ENCODE results near the gene IRAK1. TPM values are rescaled to one million over a fixed set of nuclear protein-coding genes. Genes with fewer than 3 reads are reported as not detected.

IRAK1 gene
- total and polyA plus RNA-seq, 11 donors, result 22.0 to 89.3 (median 29.7) TPM

DNA sequence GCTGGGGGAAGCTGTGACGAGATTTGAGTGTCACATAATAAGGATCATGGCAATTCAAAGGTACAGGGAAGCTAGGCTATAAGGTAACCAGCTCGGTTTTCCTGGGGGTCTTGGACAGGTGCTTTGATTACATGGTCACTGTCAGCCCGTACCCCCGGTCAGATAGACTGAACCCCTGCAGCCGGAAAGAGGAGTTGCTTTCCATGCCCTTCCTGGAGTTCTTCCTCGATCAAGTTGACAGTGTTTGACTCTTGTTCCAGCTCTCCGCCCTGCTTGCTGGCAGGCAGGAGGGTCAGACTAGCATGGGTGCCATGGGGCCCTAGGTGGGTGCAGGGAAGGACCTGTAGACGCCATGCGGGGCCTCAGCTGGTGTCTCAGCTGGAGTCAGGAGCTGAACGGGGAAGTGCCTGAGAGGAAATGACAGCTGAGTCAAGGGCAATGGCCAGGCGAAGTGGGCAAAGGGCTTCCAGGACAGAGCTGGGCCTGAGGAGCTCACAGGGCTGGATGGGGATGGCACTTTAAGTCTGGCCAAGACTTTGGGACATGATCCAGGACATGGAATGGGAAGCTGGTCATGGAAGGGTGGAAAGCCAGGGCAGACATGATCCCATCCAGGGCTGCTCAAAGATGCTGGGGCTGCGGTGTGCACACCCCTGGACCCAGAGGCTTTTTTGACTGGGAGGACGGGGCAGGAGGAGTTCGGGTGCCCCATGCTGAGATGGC, 45.5 kb downstream of the IRAK1 start:
- Histone ChIP-seq H3K27me3 (peaks cover 0 to 13% (median 0%) of the 10 kb centered on the region in 9 donors), H3K9me3 (no peaks in the 10 kb centered on the region), H3K27ac (peak overlapping the region; percentile 34 to 100 (median 100)), H3K36me3 (no peaks in the 10 kb centered on the region), H3K4me3 (peak overlapping the region in 4 of 12 donors; percentile 55 to 94 (median 91)), H3K4me1 (peaks cover 0 to 33% (median 16%) of the 10 kb centered on the region in 12 donors)
- WGBS, 4 donors, result 65 to 72% (median 69%) methylated on average over 13 to 14 of the region's 14 CpGs
- TF ChIP-seq, protein P1, sequence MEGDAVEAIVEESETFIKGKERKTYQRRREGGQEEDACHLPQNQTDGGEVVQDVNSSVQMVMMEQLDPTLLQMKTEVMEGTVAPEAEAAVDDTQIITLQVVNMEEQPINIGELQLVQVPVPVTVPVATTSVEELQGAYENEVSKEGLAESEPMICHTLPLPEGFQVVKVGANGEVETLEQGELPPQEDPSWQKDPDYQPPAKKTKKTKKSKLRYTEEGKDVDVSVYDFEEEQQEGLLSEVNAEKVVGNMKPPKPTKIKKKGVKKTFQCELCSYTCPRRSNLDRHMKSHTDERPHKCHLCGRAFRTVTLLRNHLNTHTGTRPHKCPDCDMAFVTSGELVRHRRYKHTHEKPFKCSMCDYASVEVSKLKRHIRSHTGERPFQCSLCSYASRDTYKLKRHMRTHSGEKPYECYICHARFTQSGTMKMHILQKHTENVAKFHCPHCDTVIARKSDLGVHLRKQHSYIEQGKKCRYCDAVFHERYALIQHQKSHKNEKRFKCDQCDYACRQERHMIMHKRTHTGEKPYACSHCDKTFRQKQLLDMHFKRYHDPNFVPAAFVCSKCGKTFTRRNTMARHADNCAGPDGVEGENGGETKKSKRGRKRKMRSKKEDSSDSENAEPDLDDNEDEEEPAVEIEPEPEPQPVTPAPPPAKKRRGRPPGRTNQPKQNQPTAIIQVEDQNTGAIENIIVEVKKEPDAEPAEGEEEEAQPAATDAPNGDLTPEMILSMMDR (IDR thresholded peaks at IDR 0.05), result no peak
- no peak for TF ChIP-seq POLR2A (IDR thresholded peaks at IDR 0.05)
- peak in 1 of 5 donors; percentile 41 for DNase-seq
- no peak for ATAC-seq
- intact Hi-C loops (cut with DNase I), result loop anchor here in 2 of 10 donors (5.0 kb wide), 2 partner anchors 48 to 123 kb away; partner anchors contain the start of gene MECP2 (in 1 of the 2)

DNA sequence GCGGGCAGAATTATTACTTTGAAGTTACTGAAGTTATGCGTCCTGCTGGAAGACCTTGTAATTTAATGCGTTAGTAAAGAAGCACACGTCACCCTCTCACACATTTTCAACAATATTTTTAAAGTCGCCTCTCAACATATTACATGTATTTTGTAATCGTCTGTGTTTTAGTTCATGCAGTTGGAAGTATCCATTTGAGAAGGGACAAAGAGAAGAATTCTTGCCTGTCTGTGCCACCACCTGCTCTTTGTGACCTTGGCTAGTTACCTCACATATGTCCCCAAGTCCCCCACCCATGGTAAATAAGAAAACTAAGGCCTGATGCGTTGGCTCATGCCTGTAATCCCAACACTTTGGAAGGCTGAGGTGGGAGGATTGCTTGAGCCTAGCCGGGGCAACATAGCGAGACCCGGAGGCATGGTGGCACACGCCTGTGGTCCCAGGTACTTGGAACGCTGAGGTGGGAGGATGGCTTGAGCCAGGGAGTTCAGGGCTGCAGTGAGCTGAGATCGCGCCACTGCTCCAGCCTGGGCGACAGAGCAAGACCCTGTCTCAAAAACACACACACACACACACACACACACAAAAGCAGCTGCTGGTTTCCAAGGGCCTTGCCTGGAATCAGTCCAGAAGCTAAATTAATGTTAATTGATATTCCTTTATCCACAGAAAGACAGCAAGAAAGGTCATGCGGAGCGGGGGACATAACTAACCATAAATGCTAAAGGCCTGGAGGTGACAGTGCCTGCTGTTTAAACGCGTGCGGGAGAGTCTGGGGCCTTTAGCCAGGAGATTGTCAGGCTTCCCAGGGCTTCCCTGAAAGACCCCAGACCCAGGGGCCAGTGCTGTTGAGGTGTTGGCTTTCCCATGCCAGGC, 46.3 kb downstream of the IRAK1 start:
- WGBS, 4 donors, result 28 to 55% (median 43%) methylated on average over 20 of the region's 20 CpGs
- ATAC-seq, result no peak
- DNase-seq, result no peak
- peaks cover 0 to 13% (median 0%) of the 10 kb centered on the region in 9 donors for H3K27me3 ChIP-seq
- no peak for TF ChIP-seq POLR2A (IDR thresholded peaks at IDR 0.05)
- TF ChIP-seq, protein P1 (IDR thresholded peaks at IDR 0.05), result no peak
- H3K4me3 ChIP-seq, result peak overlapping the region; percentile 3 to 95 (median 90)
- no peaks in the 10 kb centered on the region for H3K9me3 ChIP-seq
- peaks cover 0 to 41% (median 24%) of the 10 kb centered on the region in 12 donors for H3K4me1 ChIP-seq
- H3K27ac ChIP-seq, result peak overlapping the region; percentile 94 to 100 (median 100)
- H3K36me3 ChIP-seq, result no peaks in the 10 kb centered on the region
- intact Hi-C loops (cut with DNase I), result loop anchor here in 2 of 10 donors (5.0 kb wide), 2 partner anchors 49 to 124 kb away; partner anchors contain the start of gene MECP2 (in 1 of the 2)

DNA sequence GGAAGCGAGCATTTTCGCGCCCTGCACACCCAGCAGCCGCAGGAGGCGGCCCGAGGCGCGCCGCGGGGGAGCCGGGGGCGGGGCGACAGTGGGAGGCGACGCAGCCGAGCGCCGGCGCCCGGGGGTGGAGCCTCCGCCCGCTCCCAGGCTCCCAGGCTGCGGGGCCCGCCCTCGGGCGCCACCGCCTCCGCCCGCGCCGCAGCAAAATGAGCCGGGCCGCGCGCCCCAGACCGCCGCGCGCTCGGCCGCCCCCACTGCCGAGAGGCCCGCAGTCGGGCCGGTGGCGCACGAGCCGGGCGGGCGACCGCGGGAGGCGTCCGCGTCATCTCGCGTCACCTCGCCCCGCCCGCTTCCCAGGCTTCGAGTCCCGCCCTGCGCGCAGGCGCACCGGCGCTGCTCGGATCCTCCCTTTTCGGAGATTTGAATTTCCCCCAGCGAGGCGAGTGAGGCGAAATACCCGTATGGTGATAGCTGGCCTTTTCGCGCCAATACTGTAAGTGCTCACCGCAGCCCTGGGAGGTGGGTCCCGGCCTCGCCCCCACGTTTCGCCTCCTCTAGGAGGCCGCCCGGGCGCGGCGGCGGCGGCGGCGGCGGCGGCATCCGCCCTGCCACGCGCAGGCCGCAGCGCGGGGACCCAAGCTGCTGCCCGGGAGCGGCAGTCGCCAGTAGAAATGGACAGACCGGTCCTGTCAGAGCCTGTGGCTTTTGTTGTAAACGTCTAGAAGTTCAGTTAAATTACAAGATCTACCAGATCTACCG, 47.2 kb downstream of the IRAK1 start, which contains the start of gene TMEM187:
Gene TMEM187 (plus strand): TSS at position 387 of the 759 bp plus-strand sequence. CDS start 9,309 bp downstream, outside the sequence.
- intact Hi-C loops (cut with DNase I), result loop anchor here in 2 of 10 donors (5.0 kb wide), 2 partner anchors 50 to 125 kb away; partner anchors contain the start of gene MECP2 (in 1 of the 2)
- peak within 1 kb of the TSS; percentile 43 to 95 (median 90) for H3K4me3 ChIP-seq
- no peak for TF ChIP-seq POLR2A (IDR thresholded peaks at IDR 0.05)
- TF ChIP-seq, protein P1 (IDR thresholded peaks at IDR 0.05), result no peak
- H3K36me3 ChIP-seq, result no peaks in the 10 kb centered on the region
- WGBS, 4 donors, result 0 to 9% (median 1%) methylated on average over 14 to 103 of the region's 103 CpGs
- peak within 1 kb of the TSS; percentile 94 to 100 (median 100) for H3K27ac ChIP-seq
- DNase-seq (peak; percentile 85 to 93 (median 90)), ATAC-seq (peak; percentile 14 to 71 (median 48))
- H3K4me1 ChIP-seq, result peaks cover 0 to 49% (median 31%) of the 10 kb centered on the region in 12 donors
- no peaks in the 10 kb centered on the region for H3K9me3 ChIP-seq
- peaks cover 0 to 10% (median 0%) of the 10 kb centered on the region in 9 donors for H3K27me3 ChIP-seq

Measured in heart left ventricle (tissue), 16 donors.